ENCODE measurements around the gene CD55.

- no peak for TF ChIP-seq CTCF (IDR thresholded peaks at IDR 0.05)
- TF ChIP-seq POLR2A (IDR thresholded peaks at IDR 0.05) = no peak
These were observed 38.1 kb upstream of the CD55 start for GRCh38 chr1:207283421-207283820.

Measured in prostate gland (tissue), 2 donors.